Nephron progenitor cell (in vitro differentiated cells): ENCODE results near the gene SLC36A4.
"Not testable (repeated sequence)": the region's sequence is repeated elsewhere in the genome, so short reads cannot be mapped to it uniquely, and the experiment has no call there.

ENCODE experiments used
- DNase-seq: peaks from one replicate; pipeline ENCODE4 v3.0.0; 2021
- H3K27ac Mint-ChIP-seq: 2 replicates; pipeline ENCODE4 v1.8.0; 2021; ENCODE audit warnings: mild to moderate bottlenecking, moderate library complexity, mixed read lengths
- H3K27me3 Mint-ChIP-seq: 2 replicates; pipeline ENCODE4 v1.8.0; 2021; ENCODE audit warnings: mild to moderate bottlenecking, low read depth, mixed read lengths; ENCODE audit not compliant: poor library complexity
- H3K36me3 Mint-ChIP-seq: 2 replicates; pipeline ENCODE4 v1.8.0; 2021; ENCODE audit warnings: low read depth, mixed read lengths
- H3K4me1 Mint-ChIP-seq: 2 replicates; pipeline ENCODE4 v1.8.0; 2021; ENCODE audit warnings: mixed read lengths
- H3K4me3 Mint-ChIP-seq: 2 replicates; pipeline ENCODE4 v1.8.0; 2021; ENCODE audit warnings: mild to moderate bottlenecking, moderate library complexity, mixed read lengths
- H3K9me3 Mint-ChIP-seq: 2 replicates; pipeline ENCODE4 v1.8.0; 2021; ENCODE audit warnings: mild to moderate bottlenecking, moderate library complexity, mixed read lengths
- CTCF ChIP-seq: fragments of 200-600 bp; sonication (generic); IDR thresholded peaks from 2 replicates; pipeline ENCODE4 v1.5.0; 2021; ENCODE audit warnings: antibody characterized with exemption

The SLC36A4 gene

GRCh38 chr11:93113824-93114223, 84.0 kb downstream of the SLC36A4 start:
- peak overlapping the region; percentile 15 for H3K27ac Mint-ChIP-seq
- no peak for TF ChIP-seq CTCF
- H3K27me3 Mint-ChIP-seq = peaks cover 6% of the 10 kb centered on the region
- no peak for DNase-seq
- no peak overlapping the region for H3K4me3 Mint-ChIP-seq
- H3K4me1 Mint-ChIP-seq = peaks cover 31% of the 10 kb centered on the region
- H3K9me3 Mint-ChIP-seq = peaks cover 25% of the 10 kb centered on the region
- peaks cover 11% of the 10 kb centered on the region for H3K36me3 Mint-ChIP-seq

- not testable (repeated sequence) for DNase-seq, H3K4me3 Mint-ChIP-seq, H3K27me3 Mint-ChIP-seq, H3K27ac Mint-ChIP-seq
- H3K36me3 Mint-ChIP-seq = peaks cover 11% of the 10 kb centered on the region
- H3K9me3 Mint-ChIP-seq = peaks cover 23% of the 10 kb centered on the region
- H3K4me1 Mint-ChIP-seq = peaks cover 15% of the 10 kb centered on the region
These were observed 86.6 kb downstream of the SLC36A4 start for GRCh38 chr11:93111147-93111546.

DNA sequence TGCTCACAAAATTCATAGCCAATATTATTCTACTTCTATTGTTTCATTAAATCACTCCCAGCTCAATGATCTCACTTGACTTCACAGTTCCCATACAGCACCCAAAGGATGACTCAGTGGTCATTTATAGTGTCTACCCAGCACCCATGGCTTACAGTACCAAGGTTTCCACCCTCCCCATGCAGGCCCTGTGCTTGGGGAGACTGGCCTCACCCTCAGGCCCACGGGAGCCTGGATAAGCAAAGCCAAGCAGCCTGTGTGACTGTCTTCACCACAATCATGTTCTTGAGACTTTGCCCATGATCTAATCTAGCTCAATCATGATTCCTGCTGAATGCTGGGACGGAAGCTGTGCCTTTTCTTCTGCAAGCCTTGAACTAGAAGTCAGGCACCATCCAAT, 97.6 kb downstream of the SLC36A4 start:
- no peak for TF ChIP-seq CTCF
- Mint-ChIP-seq H3K36me3 (peaks cover 7% of the 10 kb centered on the region), H3K9me3 (peaks cover 20% of the 10 kb centered on the region), H3K27me3 (peaks cover 3% of the 10 kb centered on the region), H3K4me3 (no peak overlapping the region), H3K27ac (no peak overlapping the region), H3K4me1 (peaks cover 6% of the 10 kb centered on the region)
- DNase-seq = no peak

GRCh38 chr11:93099806-93100205, 98.0 kb downstream of the SLC36A4 start:
- Mint-ChIP-seq H3K9me3 (peaks cover 24% of the 10 kb centered on the region), H3K4me3 (no peak overlapping the region), H3K4me1 (peaks cover 6% of the 10 kb centered on the region), H3K27ac (peak overlapping the region; percentile 75), H3K27me3 (peaks cover 3% of the 10 kb centered on the region), H3K36me3 (peaks cover 8% of the 10 kb centered on the region)
- no peak for DNase-seq
- TF ChIP-seq CTCF = no peak
